H1 (cell line): ENCODE data around the gene TMCC1. TPM values are rescaled to one million over a fixed set of nuclear protein-coding genes. Genes with fewer than 3 reads are reported as not detected.

Experiments
- CTCF ChIA-PET: fragments of 300-600 bp; sonication (Branson Sonifier 250); formaldehyde crosslinking; loops from one replicate; lab custom pipeline; 2021; ENCODE audit not compliant: partially characterized antibody; lab: Charles Lee
- POLR2A ChIA-PET: fragments of 300-600 bp; sonication (Branson Sonifier 250); formaldehyde crosslinking; loops from one replicate; lab custom pipeline; 2021; ENCODE audit warnings: inconsistent platforms; ENCODE audit not compliant: partially characterized antibody; lab: Charles Lee
- DNase-seq, 2 experiments: peaks; one replicate each; pipeline versions ENCODE4 v3.0.0 to v3.0.0-alpha.2; 2010 to 2022; ENCODE audit warnings: low spot score in 2 of 2, low read depth in 1 of 2, mixed read lengths in 1 of 2
- FAIRE-seq: peaks from 2 replicates; lab custom pipeline; 2011; peaks lifted over from hg19 to GRCh38; lab: Jason Lieb, UNC
- H2AFZ ChIP-seq: 2 replicates; pipeline ENCODE4 v1.8.1; 2012; ENCODE audit warnings: low read length, inconsistent platforms
- H2AK5ac ChIP-seq: 2 replicates; pipeline ENCODE4 v1.6.1; 2013; ENCODE audit warnings: low read depth, low read length
- H2BK120ac ChIP-seq: replicated peaks from 2 replicates; pipeline ENCODE3; 2013; ENCODE audit warnings: low read depth, low read length, inconsistent platforms
- H2BK12ac ChIP-seq: 2 replicates; pipeline ENCODE4 v1.6.1; 2013; ENCODE audit warnings: low read depth, low read length
- H2BK15ac ChIP-seq: 2 replicates; pipeline ENCODE4 v1.6.1; 2013; ENCODE audit warnings: low read length
- H2BK20ac ChIP-seq: 2 replicates; pipeline ENCODE4 v1.6.1; 2013; ENCODE audit warnings: low read length
- H2BK5ac ChIP-seq: 2 replicates; pipeline ENCODE4 v1.6.1; 2013; ENCODE audit warnings: low read depth, low read length
- H3K14ac ChIP-seq: 2 replicates; pipeline ENCODE4 v1.6.1; 2013; ENCODE audit warnings: inconsistent platforms; ENCODE audit not compliant: insufficient read length
- H3K18ac ChIP-seq: 2 replicates; pipeline ENCODE4 v1.6.1; 2013; ENCODE audit warnings: low read length; ENCODE audit errors: extremely low read depth
- H3K23ac ChIP-seq: 2 replicates; pipeline ENCODE4 v1.6.1; 2013; ENCODE audit warnings: inconsistent platforms; ENCODE audit not compliant: insufficient read length
- H3K23me2 ChIP-seq: 2 replicates; pipeline ENCODE4 v1.6.1; 2013; ENCODE audit warnings: low read depth, low read length
- H3K27ac ChIP-seq: 2 replicates; pipeline ENCODE4 v1.6.1; 2011; ENCODE audit warnings: low read depth, low read length, inconsistent platforms
- H3K27me3 ChIP-seq, 4 experiments: replicated peaks in 1 of 4; 1 replicate in 1 of 4; 2 replicates in 3 of 4; pipeline versions ENCODE4 v1.6.1 to v1.8.1; 2011 to 2013; ENCODE audit warnings: low read length in 3 of 4, mild to moderate bottlenecking in 3 of 4, inconsistent platforms in 2 of 4, mixed read lengths in 2 of 4, moderate library complexity in 1 of 4; ENCODE audit not compliant: control insufficient read depth in 3 of 4, insufficient read depth in 3 of 4; ENCODE audit errors: extremely low read depth in 1 of 4
- H3K36me3 ChIP-seq, 4 experiments: 2 replicates each; pipeline versions ENCODE4 v1.6.1 to v1.8.1; 2011 to 2013; ENCODE audit warnings: mild to moderate bottlenecking in 4 of 4, low read length in 3 of 4, moderate library complexity in 2 of 4, control low read depth in 1 of 4, inconsistent platforms in 1 of 4; ENCODE audit not compliant: insufficient read depth in 4 of 4, control insufficient read depth in 2 of 4
- H3K4ac ChIP-seq: replicated peaks from 2 replicates; pipeline ENCODE3; 2013; ENCODE audit warnings: low read length, low read depth, mixed read lengths, inconsistent platforms; ENCODE audit not compliant: insufficient read length
- H3K4me1 ChIP-seq, 4 experiments: replicated peaks in 1 of 4; 1 replicate in 1 of 4; 2 replicates in 3 of 4; pipeline versions ENCODE4 v1.6.1 to v1.8.1; 2011 to 2013; ENCODE audit warnings: low read length in 3 of 4, inconsistent platforms in 2 of 4, mixed read lengths in 1 of 4; ENCODE audit not compliant: insufficient read depth in 4 of 4, control insufficient read depth in 3 of 4
- H3K4me2 ChIP-seq, 2 experiments: 2 replicates each; pipeline versions ENCODE4 v1.6.1 to v1.8.1; 2011 to 2013; ENCODE audit warnings: low read depth in 2 of 2, low read length in 2 of 2, control low read depth in 1 of 2, inconsistent platforms in 1 of 2, mild to moderate bottlenecking in 1 of 2; ENCODE audit not compliant: insufficient read depth in 1 of 2
- H3K4me3 ChIP-seq, 4 experiments: fragments of 200-600, 300-600 bp in 1 of 4; sonication (generic), shearing (Covaris generic), sonication (Bioruptor Twin) in 1 of 4; 2 replicates each; pipeline versions ENCODE4 v1.5.1 to v1.8.1; 2011 to 2016; ENCODE audit warnings: low read length in 4 of 4, low read depth in 3 of 4, control low read depth in 2 of 4, inconsistent platforms in 2 of 4, mild to moderate bottlenecking in 2 of 4, mixed read lengths in 1 of 4, moderate library complexity in 1 of 4; ENCODE audit not compliant: insufficient read depth in 2 of 4; ENCODE audit errors: extremely low read depth in 1 of 4
- H3K56ac ChIP-seq: replicated peaks from 2 replicates; pipeline ENCODE3; 2013; ENCODE audit warnings: low read depth, mild to moderate bottlenecking, mixed read lengths, low read length, inconsistent platforms; ENCODE audit not compliant: insufficient read length
- H3K79me1 ChIP-seq: 2 replicates; pipeline ENCODE4 v1.6.1; 2013; ENCODE audit warnings: low read depth, low read length, control low read depth
- H3K79me2 ChIP-seq, 2 experiments: 2 replicates each; pipeline versions ENCODE4 v1.6.1 to v1.8.1; 2012 to 2013; ENCODE audit warnings: low read length in 2 of 2, mild to moderate bottlenecking in 2 of 2, inconsistent platforms in 1 of 2; ENCODE audit not compliant: insufficient read depth in 2 of 2, control insufficient read depth in 1 of 2
- H3K9ac ChIP-seq, 4 experiments: replicated peaks in 1 of 4; 1 replicate in 1 of 4; 2 replicates in 3 of 4; pipeline versions ENCODE4 v1.6.1 to v1.8.1; 2011 to 2013; ENCODE audit warnings: low read depth in 3 of 4, low read length in 3 of 4, control low read depth in 2 of 4, mild to moderate bottlenecking in 2 of 4, moderate library complexity in 2 of 4, inconsistent platforms in 1 of 4; ENCODE audit errors: extremely low read depth in 1 of 4
- H3K9me3 ChIP-seq, 2 experiments: 2 replicates each; pipeline versions ENCODE4 v1.6.1 to v1.8.1; 2012 to 2013; ENCODE audit warnings: mild to moderate bottlenecking in 2 of 2, moderate library complexity in 2 of 2, control low read depth in 1 of 2, inconsistent platforms in 1 of 2, low read depth in 1 of 2, low read length in 1 of 2, mixed read lengths in 1 of 2; ENCODE audit not compliant: insufficient read depth in 2 of 2
- H4K20me1 ChIP-seq, 2 experiments: replicated peaks in 1 of 2; 2 replicates each; pipeline versions ENCODE3 to v1.8.1; 2011 to 2013; ENCODE audit warnings: inconsistent platforms in 2 of 2, low read length in 2 of 2, mild to moderate bottlenecking in 1 of 2; ENCODE audit not compliant: insufficient read depth in 2 of 2, control insufficient read depth in 1 of 2
- H4K5ac ChIP-seq: 2 replicates; pipeline ENCODE4 v1.6.1; 2013; ENCODE audit warnings: low read length, low read depth, mixed read lengths, inconsistent platforms; ENCODE audit not compliant: insufficient read length
- H4K8ac ChIP-seq: 2 replicates; pipeline ENCODE4 v1.8.0; 2013; ENCODE audit warnings: mild to moderate bottlenecking, moderate library complexity, low read length, inconsistent platforms; ENCODE audit not compliant: insufficient read depth; ENCODE audit errors: extremely low read depth
- H4K91ac ChIP-seq: replicated peaks from 2 replicates; pipeline ENCODE3; 2013; ENCODE audit warnings: low read length, mixed read lengths, inconsistent platforms; ENCODE audit not compliant: insufficient read length
- ASH2L ChIP-seq: fragments of 200-600, 300-600 bp; sonication (generic); IDR thresholded peaks from one replicate; pipeline ENCODE4 v1.7.1; 2017; ENCODE audit warnings: low read length
- FOSL1 ChIP-seq: IDR thresholded peaks from 2 replicates; pipeline ENCODE4 v1.6.1; 2011; ENCODE audit warnings: mild to moderate bottlenecking, low read depth, low read length, moderate library complexity; ENCODE audit not compliant: insufficient read depth
- HDAC6 ChIP-seq: IDR thresholded peaks from one replicate; pipeline ENCODE4 v1.7.1; 2012; ENCODE audit warnings: low read depth, mild to moderate bottlenecking, inconsistent platforms, low read length, moderate library complexity
- JUN ChIP-seq: IDR thresholded peaks from 2 replicates; pipeline ENCODE4 v1.6.1; 2011; ENCODE audit warnings: low read depth, mild to moderate bottlenecking, improper control_type of control experiment, low read length
- MAFK ChIP-seq: IDR thresholded peaks from 2 replicates; pipeline ENCODE4 v1.6.1; 2012; ENCODE audit warnings: low read depth, mild to moderate bottlenecking, improper control_type of control experiment, low read length
- NRF1 ChIP-seq: IDR thresholded peaks from 2 replicates; pipeline ENCODE4 v1.6.1; 2011; ENCODE audit warnings: mild to moderate bottlenecking, low read depth, low read length, improper control_type of control experiment
- POU5F1 ChIP-seq: IDR thresholded peaks from 2 replicates; pipeline ENCODE4 v1.6.1; 2011; ENCODE audit warnings: low read depth, mild to moderate bottlenecking, low read length, moderate library complexity
- RAD21 ChIP-seq, 2 experiments: IDR thresholded peaks in 1 of 2; conservative IDR thresholded peaks in 1 of 2; 2 replicates each; pipeline ENCODE4 v1.6.1; 2011; ENCODE audit warnings: low read depth in 2 of 2, low read length in 2 of 2, improper control_type of control experiment in 1 of 2, inconsistent platforms in 1 of 2, mild to moderate bottlenecking in 1 of 2, moderate library complexity in 1 of 2
- RFX5 ChIP-seq: IDR thresholded peaks from 2 replicates; pipeline ENCODE4 v1.6.1; 2011; ENCODE audit warnings: low read depth, low read length, improper control_type of control experiment, borderline replicate concordance
- SIRT6 ChIP-seq: IDR thresholded peaks from one replicate; pipeline ENCODE4 v1.7.1; 2012; ENCODE audit warnings: low read length, inconsistent platforms
- SIX5 ChIP-seq: IDR thresholded peaks from 2 replicates; pipeline ENCODE4 v1.6.1; 2011; ENCODE audit warnings: mild to moderate bottlenecking, low read depth, low read length
- YY1 ChIP-seq: IDR thresholded peaks from 2 replicates; pipeline ENCODE4 v1.6.1; 2011; ENCODE audit warnings: low read depth, mild to moderate bottlenecking, low read length
- WGBS, 2 experiments: shearing (Covaris generic) in 1 of 2; methylation state at CpG; one replicate each; pipeline versions ENCODE4 v1.1.6 to v1.1.7; 2013 to 2015; ENCODE audit warnings: low lambda C conversion rate in 2 of 2, mixed read lengths in 2 of 2, inconsistent platforms in 1 of 2, low coverage in 1 of 2, missing lambda C conversion rate in 1 of 2; ENCODE audit not compliant: insufficient replicate concordance in 2 of 2, insufficient coverage in 1 of 2, insufficient read length in 1 of 2; ENCODE audit errors: extremely low coverage in 1 of 2, missing lambda C conversion rate in 1 of 2; 5-methylcytosine and 5-hydroxymethylcytosine counted together
- polyA plus RNA-seq, 7 experiments: library from polyadenylated mRNA; depleted of rRNA in 3 of 7; stranded (reverse) in 5 of 7; unstranded in 2 of 7; fragments of >200 nt in 5 of 7; fragments of 200-250 nt in 2 of 7; gene quantifications; 1 replicate in 5 of 7; 2 replicates in 1 of 7; 4 replicates in 1 of 7; pipeline versions ENCODE4 v1.2.1 to v1.2.3, GENCODE V29; 2011 to 2013; ENCODE audit warnings: missing spikeins in 2 of 7, mixed read lengths in 2 of 7
- total RNA-seq: library from RNA; stranded (reverse); fragmentation: NEBNext Ultra II Directional; extraction: Animal tissue kit (Norgen Biotek cat#: 25700); gene quantifications from 2 replicates; pipeline ENCODE4 v1.2.1, GENCODE V29; 2021

The TMCC1 gene
- total and polyA plus RNA-seq, 2 of the 8 experiments (the other 6 are each of a cell fraction or from before 2014, with no cell fraction given) = 10.4 to 27.1 TPM

- H3K27me3 ChIP-seq = no peaks in the 10 kb centered on the region
- FAIRE-seq = no peak
- no peak overlapping the region for H4K5ac ChIP-seq
- H3K79me2 ChIP-seq = peaks cover 0 to 27% of the 10 kb centered on the region in 2 experiments; a peak in 2 of 4 replicates
- no peak overlapping the region for H4K91ac ChIP-seq
- no peak overlapping the region for H3K14ac ChIP-seq
- H3K36me3 ChIP-seq = no peaks in the 10 kb centered on the region; a peak in 1 of 8 replicates
- 94% methylated on average over 1 of the region's 1 CpG; no CpG with 5 or more reads in 1 of the 2 experiments for WGBS, 2 experiments
- no peak overlapping the region for H3K23ac ChIP-seq
- no peaks in the 10 kb centered on the region for H4K20me1 ChIP-seq
- H3K23me2 ChIP-seq = no peaks in the 10 kb centered on the region
- no peak overlapping the region for H3K56ac ChIP-seq
- no peak overlapping the region for H3K4me2 ChIP-seq
- no peak overlapping the region for H3K27ac ChIP-seq
- H2BK5ac ChIP-seq = no peak overlapping the region
- no peak overlapping the region for H2BK120ac ChIP-seq
- H3K4me3 ChIP-seq = no peak overlapping the region
- no peaks in the 10 kb centered on the region; the same call in 1 of the 2 replicates for H3K79me1 ChIP-seq
- DNase-seq = no peak
- no peak overlapping the region for H2BK12ac ChIP-seq
- no peak overlapping the region for H2BK20ac ChIP-seq
- no peak overlapping the region for H3K9ac ChIP-seq
- no peak overlapping the region for H3K4ac ChIP-seq
- no peak overlapping the region for H2BK15ac ChIP-seq
- H3K9me3 ChIP-seq = no peaks in the 10 kb centered on the region
- H2AK5ac ChIP-seq = no peak overlapping the region
- POLR2A ChIA-PET = interaction anchor here (0.6 kb wide), 1 partner anchor 58 kb away, joined by 3 read pairs; no protein-coding TSS in a partner anchor
- no peak overlapping the region for H3K18ac ChIP-seq
- H4K8ac ChIP-seq = no peak overlapping the region
- CTCF ChIA-PET = no interaction called here
- H3K4me1 ChIP-seq = peaks cover 0 to 9% (median under 1%) of the 10 kb centered on the region in 4 experiments; a peak in 1 of 7 replicates
- H2AFZ ChIP-seq = no peak overlapping the region
- TF ChIP-seq SIX5 (no peak), SIRT6 (no peak), RAD21 (IDR thresholded peaks at IDR 0.05 in 1 of 2, conservative IDR thresholded peaks at IDR 0.05 in 1 of 2; ENCODE audit: low read depth in 2 of 2, low read length in 2 of 2) (no peak), FOSL1 (no peak), MAFK (no peak), HDAC6 (no peak), ASH2L (no peak), YY1 (no peak), RFX5 (no peak), NRF1 (no peak), POU5F1 (no peak), JUN (no peak)
These were observed 29.0 kb downstream of the TMCC1 start for GRCh38 chr3:129864519-129864918.
